22Rv1 (cell line): ENCODE data around the gene TIMM23.

Experiments used
- H3K27ac ChIP-seq: fragments of 450-650 bp; 2 replicates; pipeline ENCODE4 v1.5.1; 2017
- CTCF ChIP-seq: fragments of 450-650 bp; IDR thresholded peaks from 2 replicates; pipeline ENCODE4 v1.5.1; 2017; ENCODE audit warnings: mild to moderate bottlenecking
- ZFX ChIP-seq: fragments of 450-650 bp; IDR thresholded peaks from 2 replicates; pipeline ENCODE4 v1.6.1; 2017; ENCODE audit warnings: antibody characterized with exemption, borderline replicate concordance

TIMM23 gene

GRCh38 chr10:46022978-46023702 lies 50.9 kb downstream of the TIMM23 start:
- peak overlapping the region; percentile 18 for H3K27ac ChIP-seq
- TF ChIP-seq CTCF (peak; percentile 41), ZFX (no peak)

- H3K27ac ChIP-seq, result no peak overlapping the region
- TF ChIP-seq ZFX (no peak), CTCF (no peak)
These were observed 52.7 kb downstream of the TIMM23 start for GRCh38 chr10:46024948-46025347.

GRCh38 chr10:46025406-46025805 lies 53.1 kb downstream of the TIMM23 start:
- TF ChIP-seq ZFX (no peak), CTCF (no peak)
- no peak overlapping the region for H3K27ac ChIP-seq

DNA sequence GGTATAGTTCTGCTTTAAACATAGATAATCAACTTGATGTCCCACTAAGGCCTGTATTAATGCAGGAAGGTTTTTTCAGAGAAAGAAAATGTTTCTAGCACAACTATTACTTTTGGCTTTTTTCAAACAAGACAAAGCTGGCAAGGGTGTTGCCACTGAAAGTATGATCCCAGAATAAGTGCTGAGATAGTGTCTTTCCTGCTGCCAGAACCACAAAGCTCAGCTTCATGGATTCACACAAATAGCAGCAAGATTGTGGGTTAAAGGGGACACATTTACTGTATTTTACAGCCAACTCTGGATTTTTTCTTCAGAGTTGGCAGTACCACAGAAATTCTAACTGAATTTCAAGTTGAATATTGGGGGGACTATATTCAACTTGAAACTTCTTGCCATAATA lies 53.8 kb downstream of the TIMM23 start:
- no peak overlapping the region for H3K27ac ChIP-seq
- TF ChIP-seq CTCF (no peak), ZFX (no peak)

- peak; percentile 83 for TF ChIP-seq CTCF
- TF ChIP-seq ZFX, result no peak
- peak overlapping the region; percentile 85 for H3K27ac ChIP-seq
These were observed 56.5 kb downstream of the TIMM23 start for GRCh38 chr10:46028584-46029460.

GRCh38 chr10:46029461-46030030 lies 57.3 kb downstream of the TIMM23 start:
- TF ChIP-seq CTCF (no peak), ZFX (no peak)
- H3K27ac ChIP-seq, result peak overlapping the region; percentile 85
